Sigmoid colon (tissue), 7 donors: ENCODE results near the gene SP2. TPM values are rescaled to one million over a fixed set of nuclear protein-coding genes. Genes with fewer than 3 reads are reported as not detected.

Experiments
- DNase-seq: peaks from one replicate; pipeline ENCODE4 v3.0.0-alpha.2; 2019
- H3K27ac ChIP-seq, 4 donors: fragments of 200-600 bp; sonication (generic); one replicate each; pipeline ENCODE4 v1.5.1; 2016 to 2019; ENCODE audit warnings: mild to moderate bottlenecking in 1 of 4
- H3K27me3 ChIP-seq, 3 donors: fragments of 200-600 bp; sonication (generic); one replicate each; pipeline ENCODE4 v1.5.1; 2019; ENCODE audit warnings: mild to moderate bottlenecking in 1 of 3
- H3K36me3 ChIP-seq, 4 donors: fragments of 200-600 bp; sonication (generic); one replicate each; pipeline ENCODE4 v1.5.1; 2016 to 2019
- H3K4me1 ChIP-seq, 4 donors: fragments of 200-600 bp; sonication (generic); one replicate each; pipeline ENCODE4 v1.5.1; 2017 to 2019
- H3K4me3 ChIP-seq, 4 donors: fragments of 200-600 bp; sonication (generic); one replicate each; pipeline ENCODE4 v1.5.1; 2017 to 2019; ENCODE audit warnings: mild to moderate bottlenecking in 2 of 4, moderate library complexity in 1 of 4
- H3K9me3 ChIP-seq, 4 donors: fragments of 200-600 bp in 3 of 4; sonication (generic) in 3 of 4; one replicate each; pipeline versions ENCODE4 v1.5.1 to v1.6.1; 2013 to 2019
- CTCF ChIP-seq, 4 experiments: fragments of 450-650 bp in 3 of 4; fragments of 200-600 bp in 1 of 4; IDR thresholded peaks; one replicate each; pipeline ENCODE4 v1.5.1; 2016 to 2019; ENCODE audit warnings: antibody characterized with exemption in 4 of 4, mild to moderate bottlenecking in 3 of 4, moderate library complexity in 2 of 4
- EP300 ChIP-seq, 4 donors: sonication (generic); formaldehyde crosslinking; IDR thresholded peaks; one replicate each; pipeline ENCODE4 v1.6.1; 2017; ENCODE audit warnings: antibody characterized with exemption in 4 of 4
- POLR2A ChIP-seq, 2 donors: fragments of 450-650 bp; IDR thresholded peaks; one replicate each; pipeline ENCODE4 v1.6.1; 2016; ENCODE audit warnings: antibody characterized with exemption in 2 of 2, mild to moderate bottlenecking in 2 of 2, moderate library complexity in 2 of 2
- POLR2AphosphoS5 ChIP-seq, 4 donors: sonication (generic); formaldehyde crosslinking; IDR thresholded peaks; one replicate each; pipeline ENCODE4 v1.6.1; 2017; ENCODE audit warnings: antibody characterized with exemption in 4 of 4
- WGBS, 2 donors: extraction: QIAGEN DNeasy Blood & Tissue Kit; methylation state at CpG; one replicate each; pipeline ENCODE4 v1.1.7; 2013; 5-methylcytosine and 5-hydroxymethylcytosine counted together
- intact Hi-C: fragments of 100-400 bp; cut with DNase I; formaldehyde crosslinking; loops from one replicate; pipeline ENCODE4 v1.15.1; 2023
- polyA plus RNA-seq, 3 donors: library from polyadenylated mRNA; stranded (reverse); fragments of 200-250 nt; gene quantifications; one replicate each; pipeline ENCODE4 v1.2.3, GENCODE V29; 2013
- total RNA-seq, 4 donors: library from RNA; depleted of rRNA; stranded (reverse); fragments of >200 nt; gene quantifications; one replicate each; pipeline ENCODE4 v1.1.0, GENCODE V29; 2016
- donor health status: healthy with polysubstance abuse.
- donor health status: Bipolar disorder and iron deficiency.
- donor health status: healthy.

Gene SP2
- total and polyA plus RNA-seq, 7 donors: 3.0 to 19.2 (median 8.3) TPM

- Histone ChIP-seq H3K4me1 (peaks cover 0 to 15% (median 11%) of the 10 kb centered on the region in 4 donors), H3K9me3 (no peaks in the 10 kb centered on the region), H3K4me3 (no peak overlapping the region), H3K27me3 (peaks cover 39 to 87% (median 85%) of the 10 kb centered on the region in 3 donors), H3K36me3 (no peaks in the 10 kb centered on the region), H3K27ac (no peak overlapping the region)
- intact Hi-C loops: no loop called here
- no peak for DNase-seq
- no peak for TF ChIP-seq POLR2A (IDR thresholded peaks at IDR 0.05)
- TF ChIP-seq CTCF (IDR thresholded peaks at IDR 0.05): no peak
- 47 to 52% methylated on average over 3 of the region's 3 CpGs for WGBS, 2 donors
Observed at GRCh38 chr17:47855737-47856136, 40.3 kb upstream of the SP2 start.

GRCh38 chr17:47856830-47857229 is 39.2 kb upstream of the SP2 start:
- intact Hi-C loops: no loop called here
- H3K36me3 ChIP-seq: no peaks in the 10 kb centered on the region
- peaks cover 0 to 4% (median under 1%) of the 10 kb centered on the region in 4 donors for H3K4me1 ChIP-seq
- no peak for TF ChIP-seq POLR2A (IDR thresholded peaks at IDR 0.05)
- no peak for TF ChIP-seq EP300 (IDR thresholded peaks at IDR 0.05)
- H3K27me3 ChIP-seq: peaks cover 31 to 85% (median 74%) of the 10 kb centered on the region in 3 donors
- no peak overlapping the region for H3K4me3 ChIP-seq
- H3K27ac ChIP-seq: no peak overlapping the region
- H3K9me3 ChIP-seq: no peaks in the 10 kb centered on the region
- DNase-seq: no peak

DNA sequence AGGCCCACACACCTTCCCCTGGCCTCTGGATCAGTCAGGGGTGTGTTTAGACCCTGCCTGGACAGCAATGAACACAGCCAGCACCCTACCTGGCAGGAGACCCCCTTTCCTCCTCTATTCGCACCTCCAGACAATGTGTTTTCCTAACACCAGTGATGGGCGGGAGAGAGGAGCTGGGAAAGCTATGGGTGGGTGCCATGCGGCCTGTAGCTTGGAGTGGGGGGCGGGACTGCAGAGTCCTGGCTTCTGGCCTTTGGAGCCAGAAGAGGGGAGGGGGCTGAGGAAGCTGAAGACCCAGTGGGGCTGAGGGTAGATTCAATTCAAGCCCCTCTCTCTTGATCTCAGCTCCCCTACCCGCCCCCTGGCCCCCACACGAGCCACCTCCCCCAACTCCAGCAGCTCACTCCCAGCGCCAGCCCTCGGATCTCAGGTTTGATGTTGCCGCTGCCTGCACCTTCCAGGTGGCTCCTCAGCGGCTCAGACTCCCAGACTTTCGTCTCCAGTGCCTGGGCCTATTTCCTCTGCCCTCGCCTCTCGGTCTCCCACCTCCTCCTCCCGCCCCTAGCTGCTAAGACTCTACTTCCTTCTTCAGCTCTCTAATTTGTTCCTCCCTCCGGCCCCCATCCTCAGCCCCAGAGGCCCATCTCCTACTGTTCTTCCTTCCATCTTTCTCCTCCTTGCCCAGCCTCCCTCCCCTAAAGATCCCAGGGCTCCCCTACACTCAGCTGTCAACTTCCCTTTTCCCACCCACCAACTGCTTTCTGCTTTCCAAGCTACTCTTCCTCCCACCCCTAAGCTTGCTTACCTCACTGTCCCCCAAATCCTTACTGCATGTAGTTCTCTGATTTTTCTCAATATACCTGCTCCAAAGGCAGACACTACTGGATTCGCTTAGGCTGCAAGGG is 38.2 kb upstream of the SP2 start:
- H3K4me3 ChIP-seq: no peak overlapping the region
- no peak overlapping the region for H3K27ac ChIP-seq
- peaks cover 25 to 76% (median 65%) of the 10 kb centered on the region in 3 donors for H3K27me3 ChIP-seq
- no peak for TF ChIP-seq POLR2A (IDR thresholded peaks at IDR 0.05)
- no peak for TF ChIP-seq EP300 (IDR thresholded peaks at IDR 0.05)
- no peak for TF ChIP-seq CTCF (IDR thresholded peaks at IDR 0.05)
- TF ChIP-seq POLR2AphosphoS5 (IDR thresholded peaks at IDR 0.05): no peak
- no peaks in the 10 kb centered on the region for H3K36me3 ChIP-seq
- 68 to 87% methylated on average over 16 of the region's 16 CpGs for WGBS, 2 donors
- no peak for DNase-seq
- intact Hi-C loops: no loop called here
- H3K9me3 ChIP-seq: no peaks in the 10 kb centered on the region
- H3K4me1 ChIP-seq: no peaks in the 10 kb centered on the region

DNA sequence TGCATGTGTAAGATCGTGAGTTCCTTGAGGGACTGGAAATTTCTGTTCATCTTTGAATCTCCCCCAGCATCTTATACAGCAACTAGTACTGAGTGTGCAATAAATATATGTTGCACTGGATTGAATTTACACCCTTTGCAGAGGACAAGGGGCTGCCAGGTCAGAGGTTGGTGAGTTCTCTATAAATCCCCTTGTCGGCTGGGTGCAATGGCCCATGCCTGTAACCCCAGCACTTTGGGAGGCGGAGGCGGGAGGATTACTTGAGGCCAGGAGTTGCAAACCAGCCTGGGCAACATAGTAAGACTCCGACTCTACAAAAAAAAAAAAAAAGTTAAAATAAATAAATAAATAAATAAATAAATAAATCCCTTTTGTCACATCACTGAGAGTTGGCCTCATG is 35.6 kb upstream of the SP2 start:
- DNase-seq: no peak
- Histone ChIP-seq H3K27me3 (peaks cover 5 to 59% (median 43%) of the 10 kb centered on the region in 3 donors), H3K27ac (no peak overlapping the region), H3K4me3 (no peak overlapping the region), H3K36me3 (no peaks in the 10 kb centered on the region), H3K4me1 (no peaks in the 10 kb centered on the region), H3K9me3 (no peaks in the 10 kb centered on the region)
- TF ChIP-seq POLR2AphosphoS5 (IDR thresholded peaks at IDR 0.05) (no peak), POLR2A (IDR thresholded peaks at IDR 0.05) (no peak), EP300 (IDR thresholded peaks at IDR 0.05) (no peak), CTCF (IDR thresholded peaks at IDR 0.05) (no peak)
- 92% methylated on average over 5 of the region's 5 CpGs for WGBS, 2 donors
- intact Hi-C loops: no loop called here

- Histone ChIP-seq H3K27ac (no peak overlapping the region), H3K4me3 (no peak overlapping the region), H3K9me3 (no peaks in the 10 kb centered on the region), H3K36me3 (no peaks in the 10 kb centered on the region), H3K4me1 (no peaks in the 10 kb centered on the region), H3K27me3 (peaks cover 0 to 49% (median 24%) of the 10 kb centered on the region in 3 donors)
- intact Hi-C loops: no loop called here
- DNase-seq: no peak
- TF ChIP-seq CTCF (IDR thresholded peaks at IDR 0.05): no peak
- no peak for TF ChIP-seq POLR2A (IDR thresholded peaks at IDR 0.05)
- WGBS, 2 donors: 48 to 75% methylated on average over 7 of the region's 7 CpGs
Observed at GRCh38 chr17:47862621-47863440, 33.2 kb upstream of the SP2 start.
